ENCODE measurements around the gene GMDS.

GMDS gene

GRCh38 chr6:1749041-1749440, 496.4 kb downstream of the GMDS start:
- no peak overlapping the region for H3K4me3 ChIP-seq (ENCODE audit: low read depth, low read length)
- H3K9ac ChIP-seq: no peak overlapping the region
- no peaks in the 10 kb centered on the region for H3K4me1 ChIP-seq
- H3K36me3 ChIP-seq (ENCODE audit: control insufficient read depth, insufficient read depth, low read length): no peaks in the 10 kb centered on the region
- TF ChIP-seq CTCF (IDR thresholded peaks at IDR 0.05): no peak
- H3K4me2 ChIP-seq (ENCODE audit: low read length): no peak overlapping the region
- H3K79me2 ChIP-seq: no peaks in the 10 kb centered on the region
- no peak overlapping the region for H3K27ac ChIP-seq
- H2AFZ ChIP-seq: no peak overlapping the region
- no peaks in the 10 kb centered on the region for H3K27me3 ChIP-seq (ENCODE audit: control insufficient read depth, insufficient read depth, low read length)
- no peaks in the 10 kb centered on the region for H3K9me3 ChIP-seq (ENCODE audit: control insufficient read depth, low read length)

- no peaks in the 10 kb centered on the region for H3K27me3 ChIP-seq (ENCODE audit: control insufficient read depth, insufficient read depth, low read length)
- H3K79me2 ChIP-seq: no peaks in the 10 kb centered on the region
- no peak overlapping the region for H3K27ac ChIP-seq
- no peak overlapping the region for H3K4me2 ChIP-seq (ENCODE audit: low read length)
- H3K9ac ChIP-seq: no peak overlapping the region
- H3K4me3 ChIP-seq (ENCODE audit: low read depth, low read length): no peak overlapping the region
- H3K36me3 ChIP-seq (ENCODE audit: control insufficient read depth, insufficient read depth, low read length): no peaks in the 10 kb centered on the region
- no peak overlapping the region for H2AFZ ChIP-seq
- H3K4me1 ChIP-seq: no peaks in the 10 kb centered on the region
- H3K9me3 ChIP-seq (ENCODE audit: control insufficient read depth, low read length): no peaks in the 10 kb centered on the region
- no peak for TF ChIP-seq CTCF (IDR thresholded peaks at IDR 0.05)
Measured at GRCh38 chr6:1747531-1747930, 497.9 kb downstream of the GMDS start.

GRCh38 chr6:1747003-1747402, 498.4 kb downstream of the GMDS start:
- no peaks in the 10 kb centered on the region for H3K36me3 ChIP-seq (ENCODE audit: control insufficient read depth, insufficient read depth, low read length)
- TF ChIP-seq CTCF (IDR thresholded peaks at IDR 0.05): no peak

GRCh38 chr6:1745814-1746213, 499.6 kb downstream of the GMDS start:
- Histone ChIP-seq H3K79me2 (no peaks in the 10 kb centered on the region), H3K27me3 (ENCODE audit: control insufficient read depth, insufficient read depth, low read length) (no peaks in the 10 kb centered on the region), H3K36me3 (ENCODE audit: control insufficient read depth, insufficient read depth, low read length) (no peaks in the 10 kb centered on the region), H3K4me1 (no peaks in the 10 kb centered on the region), H3K27ac (no peak overlapping the region), H3K4me2 (ENCODE audit: low read length) (no peak overlapping the region), H3K9ac (no peak overlapping the region), H3K4me3 (ENCODE audit: low read depth, low read length) (no peak overlapping the region), H3K9me3 (ENCODE audit: control insufficient read depth, low read length) (no peaks in the 10 kb centered on the region), H2AFZ (no peak overlapping the region)
- TF ChIP-seq CTCF (IDR thresholded peaks at IDR 0.05): no peak

More at GRCh38 chr6:1747003-1747402, 498.4 kb downstream of the GMDS start:
- Histone ChIP-seq H2AFZ (no peak overlapping the region), H3K27ac (no peak overlapping the region), H3K4me2 (ENCODE audit: low read length) (no peak overlapping the region), H3K79me2 (no peaks in the 10 kb centered on the region), H3K4me1 (no peaks in the 10 kb centered on the region), H3K4me3 (ENCODE audit: low read depth, low read length) (no peak overlapping the region), H3K9ac (no peak overlapping the region), H3K27me3 (ENCODE audit: control insufficient read depth, insufficient read depth, low read length) (no peaks in the 10 kb centered on the region), H3K9me3 (ENCODE audit: control insufficient read depth, low read length) (no peaks in the 10 kb centered on the region)

GRCh38 chr6:1744543-1744942, 500.9 kb downstream of the GMDS start:
- no peak overlapping the region for H3K9ac ChIP-seq
- H3K4me1 ChIP-seq: no peaks in the 10 kb centered on the region
- no peak overlapping the region for H3K4me2 ChIP-seq (ENCODE audit: low read length)
- no peaks in the 10 kb centered on the region for H3K27me3 ChIP-seq (ENCODE audit: control insufficient read depth, insufficient read depth, low read length)
- H3K79me2 ChIP-seq: no peaks in the 10 kb centered on the region
- no peak overlapping the region for H3K27ac ChIP-seq
- H3K36me3 ChIP-seq (ENCODE audit: control insufficient read depth, insufficient read depth, low read length): no peaks in the 10 kb centered on the region
- H3K4me3 ChIP-seq (ENCODE audit: low read depth, low read length): no peak overlapping the region
- H2AFZ ChIP-seq: no peak overlapping the region
- no peak for TF ChIP-seq CTCF (IDR thresholded peaks at IDR 0.05)
- H3K9me3 ChIP-seq (ENCODE audit: control insufficient read depth, low read length): no peaks in the 10 kb centered on the region
